Chondrocyte (in vitro differentiated cells): ENCODE measurements around the gene PPARA. TPM values are rescaled to one million over a fixed set of nuclear protein-coding genes. Genes with fewer than 3 reads are reported as not detected.

Experiments used
- DNase-seq: peaks from one replicate; pipeline ENCODE4 v3.0.0; 2021; ENCODE audit warnings: mixed read lengths, low spot score
- H3K27ac Mint-ChIP-seq: one replicate; pipeline ENCODE4 v1.8.0; 2021; ENCODE audit warnings: mild to moderate bottlenecking, moderate library complexity, mixed read lengths; ENCODE audit not compliant: unreplicated experiment
- H3K27me3 Mint-ChIP-seq: 2 replicates; pipeline ENCODE4 v1.8.0; 2021; ENCODE audit warnings: low read depth, mixed read lengths
- H3K36me3 Mint-ChIP-seq: 2 replicates; pipeline ENCODE4 v1.8.0; 2021; ENCODE audit warnings: low read depth, mixed read lengths
- H3K4me1 Mint-ChIP-seq: 2 replicates; pipeline ENCODE4 v1.8.0; 2021; ENCODE audit warnings: low read depth, mild to moderate bottlenecking, mixed read lengths
- H3K4me3 Mint-ChIP-seq: one replicate; pipeline ENCODE4 v1.8.0; 2021; ENCODE audit warnings: mild to moderate bottlenecking, moderate library complexity, mixed read lengths; ENCODE audit not compliant: unreplicated experiment
- H3K9me3 Mint-ChIP-seq: 2 replicates; pipeline ENCODE4 v1.8.0; 2021; ENCODE audit warnings: low read depth, mixed read lengths
- total RNA-seq: library from RNA; stranded (reverse); gene quantifications from 3 replicates; pipeline ENCODE4 v1.2.1, GENCODE V29; 2021
- TF ChIP-seq, protein P1 (sequence below): fragments of 200-600 bp; sonication (generic); IDR thresholded peaks from 2 replicates; pipeline ENCODE4 v1.5.0; 2021; ENCODE audit warnings: antibody characterized with exemption, mild to moderate bottlenecking, moderate library complexity

PPARA gene
- total RNA-seq, 1 donor from 2014 or later = 16.0 TPM

DNA sequence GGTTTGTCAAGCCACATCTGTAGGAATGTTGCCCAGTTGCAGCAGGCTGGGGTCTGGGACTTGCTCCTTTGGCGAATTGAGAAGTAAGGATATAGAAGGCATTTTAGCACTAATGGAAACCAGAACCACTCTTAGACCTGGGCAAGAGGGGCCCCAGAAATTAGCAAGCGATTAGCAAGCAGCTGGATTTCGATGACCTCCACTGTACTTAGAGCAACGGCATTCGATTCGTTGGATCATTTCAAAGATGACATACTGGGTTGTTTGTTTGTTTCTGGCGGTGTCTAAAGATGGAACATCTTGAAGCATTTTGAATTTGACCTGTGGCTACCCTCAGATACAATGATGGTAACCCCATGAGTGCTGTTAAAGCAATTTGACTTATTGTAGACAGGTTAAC, 100.9 kb downstream of the PPARA start:
- Mint-ChIP-seq H3K9me3 (peaks cover 2% of the 10 kb centered on the region), H3K36me3 (peaks cover under 1% of the 10 kb centered on the region), H3K4me3 (peak overlapping the region; percentile 71), H3K4me1 (peaks cover 15% of the 10 kb centered on the region), H3K27ac (no peak overlapping the region), H3K27me3 (no peaks in the 10 kb centered on the region)
- DNase-seq = no peak
- TF ChIP-seq, protein P1, sequence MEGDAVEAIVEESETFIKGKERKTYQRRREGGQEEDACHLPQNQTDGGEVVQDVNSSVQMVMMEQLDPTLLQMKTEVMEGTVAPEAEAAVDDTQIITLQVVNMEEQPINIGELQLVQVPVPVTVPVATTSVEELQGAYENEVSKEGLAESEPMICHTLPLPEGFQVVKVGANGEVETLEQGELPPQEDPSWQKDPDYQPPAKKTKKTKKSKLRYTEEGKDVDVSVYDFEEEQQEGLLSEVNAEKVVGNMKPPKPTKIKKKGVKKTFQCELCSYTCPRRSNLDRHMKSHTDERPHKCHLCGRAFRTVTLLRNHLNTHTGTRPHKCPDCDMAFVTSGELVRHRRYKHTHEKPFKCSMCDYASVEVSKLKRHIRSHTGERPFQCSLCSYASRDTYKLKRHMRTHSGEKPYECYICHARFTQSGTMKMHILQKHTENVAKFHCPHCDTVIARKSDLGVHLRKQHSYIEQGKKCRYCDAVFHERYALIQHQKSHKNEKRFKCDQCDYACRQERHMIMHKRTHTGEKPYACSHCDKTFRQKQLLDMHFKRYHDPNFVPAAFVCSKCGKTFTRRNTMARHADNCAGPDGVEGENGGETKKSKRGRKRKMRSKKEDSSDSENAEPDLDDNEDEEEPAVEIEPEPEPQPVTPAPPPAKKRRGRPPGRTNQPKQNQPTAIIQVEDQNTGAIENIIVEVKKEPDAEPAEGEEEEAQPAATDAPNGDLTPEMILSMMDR = no peak

DNA sequence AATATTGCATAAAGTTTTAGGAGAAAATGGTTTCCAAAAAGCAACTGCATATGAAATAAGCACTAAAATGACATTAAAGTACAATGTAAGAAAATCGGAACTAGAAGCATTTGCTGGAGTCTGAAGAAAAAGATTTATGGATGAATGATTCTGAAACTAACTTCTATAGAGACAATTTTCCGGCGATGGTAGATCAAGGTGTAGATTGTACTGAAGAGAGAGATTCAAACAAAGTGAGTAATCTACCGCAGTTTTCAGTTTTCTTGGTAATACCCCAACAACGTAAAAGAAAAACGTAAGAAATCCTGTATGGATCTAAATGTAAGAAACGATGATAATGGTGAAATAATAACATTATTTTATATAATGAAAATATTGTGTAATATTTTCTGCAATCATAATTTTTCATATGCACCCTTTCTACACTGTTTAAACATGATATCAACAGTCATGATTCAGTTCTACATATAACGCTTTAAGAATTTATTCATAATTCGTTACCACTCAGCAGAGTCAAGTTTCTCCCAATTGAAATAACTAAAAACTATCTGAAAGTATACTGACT, 101.6 kb downstream of the PPARA start:
- Mint-ChIP-seq H3K4me3 (peak overlapping the region; percentile 71), H3K9me3 (peaks cover 9% of the 10 kb centered on the region)

GRCh38 chr22:46256358-46256958, 106.1 kb downstream of the PPARA start:
- Mint-ChIP-seq H3K9me3 (peaks cover 45% of the 10 kb centered on the region), H3K36me3 (peaks cover 10% of the 10 kb centered on the region), H3K4me3 (no peak overlapping the region), H3K27me3 (peaks cover 4% of the 10 kb centered on the region), H3K4me1 (peaks cover 5% of the 10 kb centered on the region), H3K27ac (no peak overlapping the region)
- no peak for DNase-seq
- TF ChIP-seq, protein P1 = no peak

More for the DNA sequence above, 101.6 kb downstream of the PPARA start:
- no peak overlapping the region for H3K27ac Mint-ChIP-seq
- no peaks in the 10 kb centered on the region for H3K27me3 Mint-ChIP-seq
- TF ChIP-seq, protein P1 = no peak
- no peak for DNase-seq
- H3K4me1 Mint-ChIP-seq = peaks cover 15% of the 10 kb centered on the region
- H3K36me3 Mint-ChIP-seq = peaks cover 2% of the 10 kb centered on the region

DNA sequence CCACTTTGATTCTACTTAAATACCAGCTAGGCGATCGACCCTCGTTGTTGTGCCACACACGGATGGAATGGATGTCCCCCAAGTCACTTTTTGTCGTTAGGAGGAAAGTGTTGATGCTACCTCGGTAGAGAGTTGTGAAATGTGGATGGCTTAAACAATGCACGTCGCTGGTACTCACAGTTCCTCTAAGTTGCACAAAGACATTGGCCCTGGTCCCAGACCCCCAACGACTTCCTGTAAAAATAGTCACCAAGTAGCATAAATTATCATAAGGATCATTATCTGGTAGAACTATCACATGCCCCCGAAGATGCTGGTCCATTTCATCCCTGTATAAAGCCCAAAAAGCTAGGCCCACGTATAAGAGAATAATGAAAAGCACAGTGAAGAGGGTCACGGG, 109.0 kb downstream of the PPARA start:
- no peak for DNase-seq
- H3K36me3 Mint-ChIP-seq = peaks cover 17% of the 10 kb centered on the region
- peaks cover 2% of the 10 kb centered on the region for H3K4me1 Mint-ChIP-seq
- no peak overlapping the region for H3K4me3 Mint-ChIP-seq
- no peak overlapping the region for H3K27ac Mint-ChIP-seq
- TF ChIP-seq, protein P1 = no peak
- peaks cover 11% of the 10 kb centered on the region for H3K27me3 Mint-ChIP-seq
- peaks cover 52% of the 10 kb centered on the region for H3K9me3 Mint-ChIP-seq

GRCh38 chr22:46260038-46260437, 109.7 kb downstream of the PPARA start:
- TF ChIP-seq, protein P1 = no peak
- Mint-ChIP-seq H3K27me3 (peaks cover 11% of the 10 kb centered on the region), H3K9me3 (peaks cover 52% of the 10 kb centered on the region), H3K4me1 (peaks cover 2% of the 10 kb centered on the region), H3K27ac (no peak overlapping the region), H3K4me3 (no peak overlapping the region), H3K36me3 (peaks cover 17% of the 10 kb centered on the region)
- DNase-seq = no peak
